Choroid plexus epithelial cell (primary cell): ENCODE measurements around the gene RACGAP1.

Experiments
- DNase-seq: peaks from one replicate; pipeline ENCODE4 v3.0.0-alpha.2; 2010; ENCODE audit warnings: low read depth
- H3K4me3 ChIP-seq: 2 replicates; pipeline ENCODE4 v1.5.1; 2011; ENCODE audit warnings: low read depth, mild to moderate bottlenecking, control low read depth, low read length, moderate library complexity
- CTCF ChIP-seq: conservative IDR thresholded peaks from 2 replicates; pipeline ENCODE4 v1.5.1; 2011; ENCODE audit warnings: low read depth, mild to moderate bottlenecking, control low read depth, inconsistent platforms, low read length, moderate library complexity

Gene RACGAP1

GRCh38 chr12:49969651-49970429 is 55.5 kb downstream of the RACGAP1 start:
- TF ChIP-seq CTCF = no peak
- DNase-seq = no peak
- H3K4me3 ChIP-seq = no peak overlapping the region

- no peak overlapping the region for H3K4me3 ChIP-seq
- TF ChIP-seq CTCF = no peak
Observed at GRCh38 chr12:49969027-49969426, 56.3 kb downstream of the RACGAP1 start.

DNA sequence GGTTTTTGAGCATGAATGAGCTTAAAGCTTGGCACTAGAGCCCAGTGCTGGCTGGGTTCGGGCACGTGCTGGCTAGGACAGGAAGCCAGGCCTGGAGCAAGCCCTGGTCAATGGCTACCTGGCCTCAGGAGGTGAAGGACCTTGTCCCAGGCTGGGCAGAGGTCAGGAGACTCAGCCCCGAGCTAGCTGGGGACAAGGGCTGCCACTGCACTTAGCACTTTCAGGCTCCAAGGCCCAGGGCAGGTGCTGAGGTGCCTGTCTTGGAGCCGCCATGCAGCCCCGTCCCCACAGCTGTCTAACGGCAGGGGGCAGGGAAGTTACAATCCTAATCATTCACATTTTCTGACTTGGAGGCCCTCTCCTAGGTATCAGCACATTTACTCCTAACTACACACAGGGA is 56.8 kb downstream of the RACGAP1 start:
- H3K4me3 ChIP-seq = no peak overlapping the region
- TF ChIP-seq CTCF = no peak
- DNase-seq = no peak

More at GRCh38 chr12:49969027-49969426, 56.3 kb downstream of the RACGAP1 start:
- no peak for DNase-seq

- no peak for DNase-seq
- H3K4me3 ChIP-seq = peak overlapping the region; percentile 46
- TF ChIP-seq CTCF = no peak
Observed at GRCh38 chr12:49967777-49968250, 57.5 kb downstream of the RACGAP1 start.

DNA sequence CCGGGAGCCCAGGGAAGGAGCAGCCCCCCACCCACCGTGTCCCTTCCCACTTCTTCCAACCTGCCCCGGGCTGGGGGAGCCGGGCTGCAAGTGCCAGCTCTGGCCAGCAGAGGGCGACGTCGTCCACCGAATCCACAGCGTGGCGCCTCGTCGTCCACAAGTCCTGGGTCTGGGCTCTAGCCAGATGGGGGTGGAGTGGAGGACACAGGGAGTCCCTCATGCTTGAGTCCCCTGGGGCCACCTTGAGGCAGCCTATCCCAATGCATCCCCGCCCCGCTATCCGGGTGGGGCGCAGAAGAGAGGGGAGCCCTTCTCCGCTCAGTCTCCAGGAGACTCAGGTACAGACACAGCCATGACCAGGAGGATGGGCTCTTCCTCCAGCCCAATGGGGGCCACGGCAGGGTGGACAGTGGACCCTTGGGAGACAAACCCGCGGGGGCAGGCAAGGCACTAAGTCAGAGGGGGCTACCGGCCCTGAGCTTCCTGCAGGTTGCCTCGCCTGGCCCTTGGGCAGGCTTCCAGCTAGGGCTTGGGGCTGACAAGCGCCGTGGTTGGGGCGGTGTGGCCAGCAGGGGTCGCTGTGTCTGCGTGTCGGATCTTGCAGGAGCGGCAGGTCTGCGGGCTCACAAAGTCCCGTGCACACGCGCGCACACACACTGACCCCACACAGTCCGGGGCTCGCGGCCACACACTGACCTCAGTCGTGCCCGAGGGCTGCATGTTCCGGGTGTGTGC is 58.1 kb downstream of the RACGAP1 start:
- peak; percentile 90 for DNase-seq
- TF ChIP-seq CTCF = peak; percentile 86
- H3K4me3 ChIP-seq = peak overlapping the region; percentile 46

GRCh38 chr12:49966511-49967041 is 58.7 kb downstream of the RACGAP1 start:
- no peak for DNase-seq
- TF ChIP-seq CTCF = no peak
- H3K4me3 ChIP-seq = no peak overlapping the region
